GM18502 (cell line): Measurements from ENCODE around the gene CERS6.
"Not testable (repeated sequence)": the region's sequence is repeated elsewhere in the genome, so short reads cannot be mapped to it uniquely, and the experiment has no call there.

Source experiments
- ATAC-seq: cut with Tn5 transposase; IDR thresholded peaks from one replicate; pipeline ENCODE4 v1.9.1; 2021; ENCODE audit warnings: mild to moderate bottlenecking; ENCODE audit not compliant: unreplicated experiment, poor library complexity

Gene CERS6

DNA sequence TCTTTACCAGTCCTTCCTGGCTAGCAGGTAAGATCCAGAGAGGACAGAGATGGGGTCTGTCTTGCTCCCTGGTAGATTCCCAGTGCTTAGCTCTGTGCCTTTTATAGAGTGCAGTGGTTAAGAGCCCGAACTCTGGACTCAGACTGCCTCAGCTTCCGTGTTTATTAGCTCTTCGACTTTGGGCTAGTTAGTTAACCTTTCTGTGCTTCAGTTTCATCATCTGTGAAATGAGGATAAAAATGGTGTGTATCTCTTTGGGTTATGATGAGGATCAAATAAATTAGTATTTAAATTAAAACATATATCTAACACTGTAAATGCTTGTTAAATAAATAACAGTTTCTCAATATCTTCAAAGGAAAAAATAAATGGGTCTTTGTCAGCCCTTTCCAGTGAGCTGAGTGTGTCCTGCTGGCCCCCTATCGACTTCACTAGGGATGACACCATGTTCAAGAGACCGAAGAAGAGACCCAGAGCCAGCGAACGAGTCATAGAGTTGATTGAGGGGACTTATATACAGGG, 38.2 kb downstream of the CERS6 start:
- ATAC-seq = no peak

DNA sequence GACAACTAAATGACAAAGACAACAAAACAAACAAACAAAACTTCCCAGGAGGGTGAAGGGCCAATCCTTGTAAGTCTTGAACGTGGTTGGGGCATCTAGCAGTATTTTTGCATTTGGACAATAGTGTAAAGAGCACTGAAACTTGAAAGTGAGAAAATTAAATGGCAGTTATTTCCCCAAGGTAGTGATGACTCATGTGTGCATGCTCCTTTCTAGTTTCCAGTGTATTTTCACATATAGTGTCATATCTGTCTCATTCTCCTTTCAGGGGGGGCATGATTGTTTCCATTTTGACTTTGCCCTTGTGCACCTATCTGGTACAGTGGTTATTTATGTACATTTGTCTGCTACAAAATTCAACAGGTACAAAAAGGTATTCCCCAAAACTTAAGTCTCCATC, 39.5 kb downstream of the CERS6 start:
- ATAC-seq = peak; percentile 85

DNA sequence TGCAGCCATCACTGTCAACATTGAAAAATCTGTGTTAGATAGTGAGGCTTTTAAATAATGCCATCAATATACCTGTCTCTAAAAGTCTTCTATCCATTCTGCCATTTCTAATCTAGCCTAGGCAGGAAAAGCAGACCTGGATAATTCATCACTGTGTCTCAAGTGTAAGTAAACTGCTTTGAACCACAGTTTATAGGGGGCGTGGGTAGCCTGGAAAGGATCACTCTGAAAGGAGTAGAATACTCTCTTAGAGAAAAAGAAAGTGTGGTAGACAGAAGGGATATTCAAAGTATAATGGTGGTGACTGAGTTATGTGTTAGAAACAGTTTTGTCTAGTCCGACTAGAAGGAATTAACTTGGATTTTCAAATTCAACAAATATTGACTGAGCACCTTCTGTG, 40.8 kb downstream of the CERS6 start:
- no peak for ATAC-seq

- ATAC-seq = no peak
These were observed 43.4 kb downstream of the CERS6 start for GRCh38 chr2:168499500-168499899.

DNA sequence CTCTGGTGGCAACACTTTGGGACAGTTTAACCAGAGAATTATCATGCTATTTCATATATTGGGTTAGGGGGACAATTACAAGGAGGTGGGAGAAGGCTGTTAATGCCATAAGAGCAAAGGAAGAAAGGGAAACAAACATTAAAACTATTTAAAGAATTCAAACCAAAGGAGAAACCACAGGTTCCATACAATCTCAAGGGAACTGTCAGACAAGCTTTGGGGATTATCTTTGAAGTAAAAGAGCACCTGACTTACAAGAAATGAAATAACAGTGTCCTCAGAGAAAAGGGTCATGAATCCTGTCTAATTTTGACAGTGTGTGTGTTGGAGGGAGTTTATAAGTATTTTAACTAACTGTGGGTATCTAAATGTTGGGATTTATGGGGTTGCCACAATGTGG, 44.4 kb downstream of the CERS6 start:
- ATAC-seq = no peak

- no peak for ATAC-seq
These were observed 45.5 kb downstream of the CERS6 start for GRCh38 chr2:168501466-168502065.

GRCh38 chr2:168502852-168503251, 46.8 kb downstream of the CERS6 start:
- ATAC-seq = not testable (repeated sequence)

DNA sequence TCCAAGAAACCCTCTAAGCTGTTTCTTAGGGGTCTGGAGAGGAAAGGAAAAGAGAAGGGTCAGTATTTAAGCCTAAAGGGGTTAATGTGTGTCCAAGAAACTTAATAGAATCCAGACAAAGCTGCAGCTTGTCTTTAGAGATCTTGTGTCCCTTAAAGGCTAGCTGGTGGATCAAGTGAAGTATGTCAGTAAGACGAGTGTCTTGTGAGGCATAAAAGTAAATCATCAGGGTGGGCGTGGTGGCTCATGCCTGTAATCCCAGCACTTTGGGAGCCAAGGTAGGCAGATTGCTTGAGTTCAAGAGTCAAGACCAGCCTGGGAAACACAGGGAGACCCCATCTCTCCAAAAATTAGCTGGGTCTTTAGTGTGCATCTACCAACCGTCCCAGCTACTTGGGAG, 47.8 kb downstream of the CERS6 start:
- ATAC-seq = no peak

GRCh38 chr2:168504323-168504722, 48.3 kb downstream of the CERS6 start:
- ATAC-seq = no peak

DNA sequence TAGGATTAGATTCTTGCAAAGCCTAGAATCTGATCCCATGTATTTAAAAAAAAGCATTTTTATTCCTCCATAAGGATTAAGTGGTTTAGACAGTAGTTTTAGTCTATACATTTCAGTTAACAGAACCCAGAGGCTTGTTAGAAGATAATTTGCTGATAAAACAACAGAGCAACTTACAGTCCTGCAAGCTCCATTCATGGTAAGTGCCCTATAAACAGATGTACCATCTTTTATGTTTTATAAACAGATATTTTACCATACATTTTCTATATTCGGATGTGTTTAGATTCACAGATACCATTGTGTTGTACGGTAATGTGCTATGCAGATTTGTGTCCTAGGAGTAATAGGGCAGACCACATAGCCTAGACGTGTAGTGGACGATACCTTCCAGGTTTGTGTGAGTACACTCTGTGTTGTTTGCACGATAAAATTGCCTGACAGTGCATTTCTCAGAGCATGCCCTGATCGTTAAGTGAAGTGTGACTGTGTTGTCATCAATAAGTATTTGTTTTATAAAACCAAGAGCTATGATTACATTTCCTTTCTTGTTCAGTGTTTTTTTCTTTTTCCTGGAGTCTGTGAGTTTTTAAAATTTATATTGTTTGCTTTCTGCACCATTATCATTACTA, 54.2 kb downstream of the CERS6 start:
- ATAC-seq = no peak

GRCh38 chr2:168514692-168515091, 58.6 kb downstream of the CERS6 start:
- ATAC-seq = no peak

- ATAC-seq = no peak
These were observed 59.4 kb downstream of the CERS6 start for GRCh38 chr2:168515502-168515901.

GRCh38 chr2:168517816-168518215, 61.7 kb downstream of the CERS6 start:
- ATAC-seq = no peak

DNA sequence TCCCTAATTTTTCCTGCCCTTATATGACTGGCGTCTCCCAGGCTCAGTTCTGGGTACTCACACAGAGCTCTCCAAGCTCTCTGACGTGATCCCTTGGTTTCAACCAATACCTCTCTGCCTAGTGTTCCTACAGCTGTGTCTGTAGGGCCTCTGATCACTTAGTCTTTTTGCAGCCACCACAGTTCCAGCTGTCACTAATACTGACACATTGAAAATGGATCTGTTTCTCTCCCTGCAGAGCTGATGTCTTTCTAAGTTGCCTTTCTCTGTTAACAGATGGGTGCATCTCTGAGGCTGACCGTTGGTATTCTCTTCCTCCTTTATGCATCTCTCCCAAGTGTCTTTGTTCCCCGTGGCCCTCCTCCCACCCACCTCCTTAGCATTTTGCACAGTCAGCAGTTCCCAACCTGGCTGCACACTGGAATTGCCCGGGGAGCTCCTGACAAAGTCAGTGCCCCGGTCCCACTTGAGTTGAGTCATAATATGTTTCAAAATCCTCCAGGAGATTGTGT, 62.5 kb downstream of the CERS6 start:
- peak; percentile 51 for ATAC-seq

DNA sequence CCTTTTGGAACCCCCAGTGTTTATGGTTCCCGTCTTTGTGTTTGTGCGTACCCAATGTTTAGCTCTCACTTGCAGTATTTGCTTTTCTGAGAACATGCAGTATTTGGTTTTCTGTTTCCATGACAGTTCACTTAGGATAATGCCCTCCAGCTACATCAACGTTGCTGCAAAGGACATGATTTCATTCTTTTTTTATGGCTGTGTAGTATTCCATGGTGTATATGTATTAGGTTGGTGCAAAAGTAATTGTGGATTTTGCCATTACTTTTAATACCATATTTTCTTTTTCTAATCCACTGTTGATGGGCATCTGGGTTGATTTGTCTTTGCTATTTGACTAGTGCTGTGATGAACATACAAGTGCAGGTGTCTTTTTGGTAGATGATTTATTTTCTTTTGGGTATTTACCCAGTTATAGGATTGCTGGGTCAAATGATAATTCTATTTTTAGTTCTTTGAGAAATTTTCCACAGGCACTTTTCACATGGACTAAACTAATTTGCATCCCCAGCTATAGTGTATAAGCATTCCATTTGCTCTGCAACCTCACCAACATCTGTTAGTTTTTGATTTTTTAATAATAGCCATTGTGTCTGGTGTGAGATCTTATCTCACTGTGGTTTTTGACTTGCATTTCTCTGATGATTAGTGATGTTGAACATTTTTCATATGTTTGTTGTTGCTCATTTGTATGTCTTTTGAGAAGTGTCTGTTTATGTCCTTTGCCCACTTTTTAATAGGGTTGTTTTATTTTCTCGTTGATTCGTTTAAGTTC, 63.6 kb downstream of the CERS6 start:
- no peak for ATAC-seq

DNA sequence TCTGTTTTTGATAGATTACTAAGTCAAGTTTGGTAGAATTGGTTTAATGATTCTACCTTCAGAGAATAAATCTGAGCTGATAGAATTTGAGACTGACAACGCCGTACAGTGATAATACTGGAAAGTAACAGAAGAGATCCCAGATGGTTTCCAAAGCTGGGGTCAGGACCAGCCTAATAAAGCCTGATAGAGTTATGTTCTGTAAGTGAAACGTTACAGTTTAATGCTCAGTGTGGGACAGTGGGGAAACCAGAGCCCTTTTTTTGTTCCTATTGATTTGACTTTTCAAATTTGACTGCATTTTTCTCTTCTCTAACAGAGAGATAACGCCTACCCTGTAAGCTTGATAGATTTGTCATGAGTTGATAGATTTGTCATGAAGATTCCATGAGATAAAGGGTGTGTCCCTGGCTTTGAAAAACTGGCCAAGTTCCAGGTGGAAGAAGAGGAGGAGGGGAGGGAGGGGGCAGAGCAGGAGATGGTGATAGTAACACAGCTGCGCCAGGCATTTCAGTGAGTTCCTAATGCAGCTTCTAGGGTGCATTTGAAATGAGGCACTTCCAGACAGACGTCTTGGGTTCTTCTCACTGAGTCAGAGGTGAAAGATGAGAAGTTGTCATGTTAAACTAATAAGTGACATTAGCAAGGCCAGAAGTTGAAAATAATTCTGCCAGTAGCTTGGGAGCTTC, 65.1 kb downstream of the CERS6 start:
- ATAC-seq = no peak

DNA sequence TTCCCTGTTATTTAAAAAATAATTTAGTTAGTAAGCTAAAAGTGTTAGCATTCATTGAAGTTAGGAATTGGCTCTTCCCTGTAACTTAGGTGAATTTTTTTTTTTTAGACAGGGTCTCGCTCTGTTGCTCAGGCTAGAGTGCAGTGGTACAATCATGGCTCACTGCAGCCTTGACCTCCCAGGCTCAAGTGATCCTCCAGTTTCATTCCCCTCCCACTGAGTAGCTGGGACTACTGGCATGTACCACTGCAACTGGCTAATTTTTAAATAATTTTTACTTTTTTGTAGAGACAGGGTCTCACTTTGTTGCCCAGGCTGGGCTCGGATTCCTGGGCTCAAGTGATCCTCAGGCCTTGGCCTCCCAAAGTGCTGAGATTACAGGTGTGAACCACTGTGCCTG, 66.4 kb downstream of the CERS6 start:
- no peak for ATAC-seq

DNA sequence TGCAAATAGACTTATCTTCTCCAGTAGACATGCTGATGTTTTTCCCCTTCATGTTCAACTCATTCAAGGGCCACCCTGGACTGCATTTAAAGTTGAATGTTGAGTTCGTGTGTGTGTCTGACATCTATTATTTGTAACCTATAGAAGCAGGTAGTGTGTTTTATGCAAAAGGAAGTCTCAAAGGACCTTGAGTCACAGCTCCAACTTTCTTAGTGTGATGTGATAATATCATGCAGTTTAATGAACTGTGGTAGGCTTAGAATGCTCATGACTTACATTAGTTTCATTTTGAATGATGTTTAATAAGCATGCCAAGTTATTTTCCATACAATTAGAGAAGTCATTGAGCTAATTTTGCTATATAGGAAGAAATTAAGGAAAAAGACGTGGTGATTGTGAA, 67.9 kb downstream of the CERS6 start:
- no peak for ATAC-seq

- no peak for ATAC-seq
These were observed 68.9 kb downstream of the CERS6 start for GRCh38 chr2:168525020-168525419.

GRCh38 chr2:168525716-168526446, 69.8 kb downstream of the CERS6 start:
- ATAC-seq = no peak
